SK-N-SH treated with all-trans-retinoic acid at 6 μM for 48 hours (cell line): ENCODE results near the gene GPC5.

Experiments
- ARNTL ChIP-seq: fragments of 450-650 bp; formaldehyde crosslinking; IDR thresholded peaks from 2 replicates; pipeline ENCODE4 v1.5.0; 2020; ENCODE audit warnings: low read depth, mild to moderate bottlenecking, moderate library complexity, borderline replicate concordance
- BACH2 ChIP-seq: fragments of 250-450 bp; sonication (Bioruptor Pico); IDR thresholded peaks from 2 replicates; pipeline ENCODE4 v1.9.0; 2021; ENCODE audit warnings: mild to moderate bottlenecking, borderline replicate concordance
- CREB5 ChIP-seq: fragments of 250-450 bp; sonication (Bioruptor Pico); IDR thresholded peaks from 2 replicates; pipeline ENCODE4 v1.5.1; 2020; ENCODE audit warnings: low read depth, mild to moderate bottlenecking, moderate library complexity
- ISL1 ChIP-seq: fragments of 250-450 bp; sonication (Bioruptor Pico); IDR thresholded peaks from 2 replicates; pipeline ENCODE4 v2.1.2; 2022; ENCODE audit warnings: mild to moderate bottlenecking, moderate library complexity
- SNAI2 ChIP-seq: fragments of 250-450 bp; sonication (Bioruptor Pico); IDR thresholded peaks from 2 replicates; pipeline ENCODE4 v1.5.0; 2020; ENCODE audit warnings: mild to moderate bottlenecking, moderate library complexity
- TCF4 ChIP-seq: fragments of 250-450 bp; sonication (Bioruptor Pico); IDR thresholded peaks from 2 replicates; pipeline ENCODE4 v1.8.0; 2021; ENCODE audit warnings: mild to moderate bottlenecking, moderate library complexity, borderline replicate concordance
- TOX ChIP-seq: fragments of 250-450 bp; sonication (Bioruptor Pico); IDR thresholded peaks from 2 replicates; pipeline ENCODE4 v1.8.0; 2021; ENCODE audit warnings: mild to moderate bottlenecking, moderate library complexity, borderline replicate concordance
- TSHZ2 ChIP-seq: fragments of 250-450 bp; sonication (Bioruptor Pico); IDR thresholded peaks from 2 replicates; pipeline ENCODE4 v1.5.0; 2020; ENCODE audit warnings: mild to moderate bottlenecking, moderate library complexity
- ZC3H10 ChIP-seq: fragments of 250-450 bp; sonication (Bioruptor Pico); IDR thresholded peaks from 2 replicates; pipeline ENCODE4 v1.5.1; 2021; ENCODE audit warnings: mild to moderate bottlenecking, moderate library complexity
- ZFP3 ChIP-seq: fragments of 250-450 bp; sonication (Bioruptor Pico); IDR thresholded peaks from 2 replicates; pipeline ENCODE4 v1.5.0; 2020; ENCODE audit warnings: mild to moderate bottlenecking, moderate library complexity
- ZFP30 ChIP-seq: fragments of 450-650 bp; formaldehyde crosslinking; IDR thresholded peaks from 2 replicates; pipeline ENCODE4 v1.5.0; 2022; ENCODE audit warnings: mild to moderate bottlenecking, moderate library complexity
- TF ChIP-seq, protein P1 (sequence below): fragments of 250-450 bp; sonication (Bioruptor Pico); IDR thresholded peaks from 2 replicates; pipeline ENCODE4 v1.8.0; 2020; ENCODE audit warnings: mild to moderate bottlenecking, moderate library complexity, borderline replicate concordance

DNA sequence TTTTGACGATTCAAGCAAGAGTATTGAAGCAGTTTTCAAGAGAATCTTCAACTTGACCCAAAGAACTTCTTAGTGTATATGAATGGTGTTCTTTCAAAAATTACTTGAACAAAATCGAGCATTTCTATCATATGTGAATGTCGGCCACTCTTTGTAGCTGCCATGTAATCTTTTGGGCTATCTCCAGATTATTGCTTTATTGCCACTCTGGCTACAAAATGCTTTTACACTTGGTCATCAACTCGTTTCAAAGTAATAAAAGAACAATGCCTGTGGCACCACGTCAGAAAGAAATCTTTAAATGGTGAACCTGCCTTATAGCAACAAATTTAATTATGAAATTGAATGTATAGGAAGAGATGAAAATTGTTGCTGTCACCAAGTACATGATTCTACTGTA lies 834.5 kb downstream of the GPC5 start:
- TF ChIP-seq ZFP30 (CRISPR knock-in tag) (no peak), ZC3H10 (no peak), TSHZ2 (no peak), CREB5 (CRISPR knock-in tag) (no peak), BACH2 (no peak), ZFP3 (no peak), TOX (CRISPR knock-in tag) (no peak), ISL1 (CRISPR knock-in tag) (no peak), TCF4 (CRISPR knock-in tag) (no peak), SNAI2 (CRISPR knock-in tag) (no peak), ARNTL (CRISPR knock-in tag) (no peak)
- TF ChIP-seq, protein P1, sequence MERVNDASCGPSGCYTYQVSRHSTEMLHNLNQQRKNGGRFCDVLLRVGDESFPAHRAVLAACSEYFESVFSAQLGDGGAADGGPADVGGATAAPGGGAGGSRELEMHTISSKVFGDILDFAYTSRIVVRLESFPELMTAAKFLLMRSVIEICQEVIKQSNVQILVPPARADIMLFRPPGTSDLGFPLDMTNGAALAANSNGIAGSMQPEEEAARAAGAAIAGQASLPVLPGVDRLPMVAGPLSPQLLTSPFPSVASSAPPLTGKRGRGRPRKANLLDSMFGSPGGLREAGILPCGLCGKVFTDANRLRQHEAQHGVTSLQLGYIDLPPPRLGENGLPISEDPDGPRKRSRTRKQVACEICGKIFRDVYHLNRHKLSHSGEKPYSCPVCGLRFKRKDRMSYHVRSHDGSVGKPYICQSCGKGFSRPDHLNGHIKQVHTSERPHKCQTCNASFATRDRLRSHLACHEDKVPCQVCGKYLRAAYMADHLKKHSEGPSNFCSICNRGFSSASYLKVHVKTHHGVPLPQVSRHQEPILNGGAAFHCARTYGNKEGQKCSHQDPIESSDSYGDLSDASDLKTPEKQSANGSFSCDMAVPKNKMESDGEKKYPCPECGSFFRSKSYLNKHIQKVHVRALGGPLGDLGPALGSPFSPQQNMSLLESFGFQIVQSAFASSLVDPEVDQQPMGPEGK, result no peak
